Endothelial cell of umbilical vein (primary cell): ENCODE data around the gene MSH5.

Experiments
- EZH2 ChIP-seq: IDR thresholded peaks from 2 replicates; pipeline ENCODE4 v1.6.1; 2012; ENCODE audit warnings: borderline replicate concordance, low read depth, mild to moderate bottlenecking, moderate library complexity, low read length, inconsistent platforms; ENCODE audit not compliant: severe bottlenecking
- FOS ChIP-seq: IDR thresholded peaks from 2 replicates; pipeline ENCODE4 v1.6.1; 2011; ENCODE audit warnings: mild to moderate bottlenecking, low read length, moderate library complexity, borderline replicate concordance; ENCODE audit not compliant: insufficient read depth
- JUN ChIP-seq: IDR thresholded peaks from 2 replicates; pipeline ENCODE4 v1.6.1; 2011; ENCODE audit warnings: borderline replicate concordance, low read depth; ENCODE audit not compliant: insufficient read length, insufficient read depth
- MYC ChIP-seq: IDR thresholded peaks from one replicate; pipeline ENCODE4 v1.6.1; 2011; ENCODE audit warnings: mild to moderate bottlenecking, low read depth, low read length
- POLR2A ChIP-seq: IDR thresholded peaks from 2 replicates; pipeline ENCODE4 v1.6.1; 2012; ENCODE audit warnings: low read depth, mild to moderate bottlenecking, control low read depth, low read length
- POLR2AphosphoS5 ChIP-seq: IDR thresholded peaks from 2 replicates; pipeline ENCODE4 v1.6.1; 2012; ENCODE audit warnings: low read depth, mild to moderate bottlenecking, control low read depth, low read length, moderate library complexity; ENCODE audit not compliant: insufficient read depth
- TF ChIP-seq, protein P1 (sequence below), 2 donors: IDR thresholded peaks; 1 replicate in 1 of 2; 2 replicates in 1 of 2; pipeline ENCODE4 v1.5.1; 2011; ENCODE audit warnings: low read length in 2 of 2, mild to moderate bottlenecking in 2 of 2, moderate library complexity in 2 of 2, control low read depth in 1 of 2, inconsistent platforms in 1 of 2, low read depth in 1 of 2; ENCODE audit not compliant: insufficient read depth in 1 of 2; ENCODE audit errors: extremely low read depth in 1 of 2

DNA sequence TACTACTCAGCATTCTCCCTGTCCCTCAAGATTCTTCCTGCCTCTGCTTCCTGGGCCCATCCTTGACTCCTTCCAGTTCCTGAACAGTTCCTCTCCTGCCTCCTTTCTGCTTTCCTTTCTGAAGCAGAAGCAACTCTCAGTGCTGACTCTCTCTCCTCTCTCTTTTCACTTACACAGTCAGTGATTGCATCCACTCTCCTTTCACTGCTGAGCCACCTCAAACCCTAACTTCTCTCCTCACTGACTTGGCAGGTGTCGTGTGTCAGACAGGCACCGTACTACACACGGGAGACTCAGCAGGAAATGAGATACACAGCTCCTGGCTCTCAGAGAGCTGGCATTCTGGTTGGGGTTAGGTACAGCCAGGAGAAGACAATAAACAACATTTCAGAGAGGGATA is 42.2 kb upstream of the MSH5 start:
- TF ChIP-seq, protein P1, sequence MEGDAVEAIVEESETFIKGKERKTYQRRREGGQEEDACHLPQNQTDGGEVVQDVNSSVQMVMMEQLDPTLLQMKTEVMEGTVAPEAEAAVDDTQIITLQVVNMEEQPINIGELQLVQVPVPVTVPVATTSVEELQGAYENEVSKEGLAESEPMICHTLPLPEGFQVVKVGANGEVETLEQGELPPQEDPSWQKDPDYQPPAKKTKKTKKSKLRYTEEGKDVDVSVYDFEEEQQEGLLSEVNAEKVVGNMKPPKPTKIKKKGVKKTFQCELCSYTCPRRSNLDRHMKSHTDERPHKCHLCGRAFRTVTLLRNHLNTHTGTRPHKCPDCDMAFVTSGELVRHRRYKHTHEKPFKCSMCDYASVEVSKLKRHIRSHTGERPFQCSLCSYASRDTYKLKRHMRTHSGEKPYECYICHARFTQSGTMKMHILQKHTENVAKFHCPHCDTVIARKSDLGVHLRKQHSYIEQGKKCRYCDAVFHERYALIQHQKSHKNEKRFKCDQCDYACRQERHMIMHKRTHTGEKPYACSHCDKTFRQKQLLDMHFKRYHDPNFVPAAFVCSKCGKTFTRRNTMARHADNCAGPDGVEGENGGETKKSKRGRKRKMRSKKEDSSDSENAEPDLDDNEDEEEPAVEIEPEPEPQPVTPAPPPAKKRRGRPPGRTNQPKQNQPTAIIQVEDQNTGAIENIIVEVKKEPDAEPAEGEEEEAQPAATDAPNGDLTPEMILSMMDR (IDR thresholded peaks at IDR 0.05; ENCODE audit: extremely low read depth in 1 of 2, insufficient read depth in 1 of 2, low read depth in 1 of 2, low read length in 2 of 2): no peak
- no peak for TF ChIP-seq JUN
- no peak for TF ChIP-seq EZH2
- TF ChIP-seq POLR2A: no peak
- TF ChIP-seq MYC: no peak
- TF ChIP-seq FOS: no peak
- TF ChIP-seq POLR2AphosphoS5: no peak
